ENCODE data around the gene MGP.

GRCh38 chr12:14849661-14850060 lies 36.0 kb downstream of the MGP start:
- TF ChIP-seq POLR2A (IDR thresholded peaks at IDR 0.05; ENCODE audit: low read depth, low read length), result no peak
- TF ChIP-seq POLR2AphosphoS5 (IDR thresholded peaks at IDR 0.05; ENCODE audit: low read depth, low read length), result no peak
- no peak for TF ChIP-seq TAF1 (IDR thresholded peaks at IDR 0.05; ENCODE audit: borderline replicate concordance, low read depth, low read length)

Measured in GM12892 (cell line).